ENCODE results near the gene COBLL1. TPM values are rescaled to one million over a fixed set of nuclear protein-coding genes. Genes with fewer than 3 reads are reported as not detected.

COBLL1 gene
- polyA plus RNA-seq, 3 donors = 7.0 to 28.2 (median 27.1) TPM

- WGBS, 3 donors = 77 to 82% (median 77%) methylated on average over 3 of the region's 3 CpGs
- no peak overlapping the region for H3K27ac ChIP-seq (ENCODE audit: low read depth, low read length)
These were observed 137.5 kb downstream of the COBLL1 start for GRCh38 chr2:164703915-164704706.

GRCh38 chr2:164701565-164701964, 140.1 kb downstream of the COBLL1 start:
- 94 to 100% (median 95%) methylated on average over 1 of the region's 1 CpG for WGBS, 3 donors
- no peak overlapping the region for H3K27ac ChIP-seq (ENCODE audit: low read depth, low read length)

DNA sequence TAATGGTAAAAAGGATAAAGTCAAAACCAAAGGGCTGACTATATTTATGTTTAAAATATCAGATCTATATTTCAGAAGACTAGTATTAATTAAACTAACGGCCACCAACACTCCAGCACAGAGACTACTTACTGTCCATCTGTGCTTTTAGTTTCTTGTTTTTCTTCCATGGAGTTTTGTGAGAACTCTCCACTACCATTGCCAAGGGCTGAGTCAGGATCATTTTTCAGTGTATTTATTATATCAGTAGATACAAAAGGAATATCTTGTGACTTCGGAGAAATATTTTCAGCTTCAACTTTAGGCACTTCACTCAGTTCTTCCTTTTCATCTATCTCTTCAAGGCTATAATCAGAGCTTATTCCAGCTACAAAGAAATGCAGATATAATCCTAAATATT, 141.2 kb downstream of the COBLL1 start:
- WGBS, 3 donors = 49 to 63% (median 52%) methylated on average over 2 of the region's 2 CpGs

DNA sequence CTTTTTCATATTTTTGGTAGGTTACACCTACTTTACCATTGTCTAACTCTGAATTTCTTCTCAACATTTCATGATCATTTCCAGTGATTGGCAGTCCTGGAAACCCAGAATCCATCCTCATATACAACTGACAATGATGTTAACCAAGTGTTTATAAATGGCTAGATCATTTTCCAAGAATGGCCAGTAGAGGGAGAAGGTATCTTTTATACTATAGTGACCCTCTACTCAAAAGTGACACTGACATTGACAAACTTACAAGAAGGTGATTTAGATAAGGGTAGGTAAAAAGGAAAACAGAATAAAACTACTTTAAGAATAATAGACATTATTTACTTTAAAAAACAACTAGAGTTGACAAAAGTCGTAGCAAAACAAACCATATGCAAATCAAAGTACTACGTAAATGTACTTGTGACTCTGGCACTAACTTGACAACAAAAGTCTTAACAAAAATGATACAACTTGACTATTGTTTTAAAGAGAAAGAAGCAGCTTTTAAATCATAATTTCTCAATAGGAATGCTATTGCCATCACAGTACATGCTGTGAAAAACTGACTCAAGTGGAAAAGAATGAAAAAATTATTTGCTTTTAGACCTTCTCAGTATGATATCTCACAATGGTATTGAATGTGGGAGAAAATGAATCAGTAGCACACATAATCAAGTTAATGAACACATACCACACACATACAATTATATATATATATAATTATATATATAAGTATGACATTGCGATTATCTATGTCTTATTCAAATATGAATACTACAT, 143.7 kb downstream of the COBLL1 start:
- no peak overlapping the region for H3K27ac ChIP-seq (ENCODE audit: low read depth, low read length)
- WGBS, 3 donors = 41 to 85% (median 81%) methylated on average over 3 of the region's 3 CpGs

More for the DNA sequence above, 141.2 kb downstream of the COBLL1 start:
- no peak overlapping the region for H3K27ac ChIP-seq (ENCODE audit: low read depth, low read length)

GRCh38 chr2:164696634-164697033, 145.0 kb downstream of the COBLL1 start:
- 78 to 98% (median 88%) methylated on average over 1 of the region's 1 CpG for WGBS, 3 donors
- no peak overlapping the region for H3K27ac ChIP-seq (ENCODE audit: low read depth, low read length)

GRCh38 chr2:164694275-164694695, 147.3 kb downstream of the COBLL1 start:
- no peak overlapping the region for H3K27ac ChIP-seq (ENCODE audit: low read depth, low read length)
- WGBS, 3 donors = 86 to 95% (median 92%) methylated on average over 6 of the region's 6 CpGs

- no peak overlapping the region for H3K27ac ChIP-seq (ENCODE audit: low read depth, low read length)
These were observed 147.8 kb downstream of the COBLL1 start for GRCh38 chr2:164693834-164694233.

- H3K27ac ChIP-seq (ENCODE audit: low read depth, low read length) = no peak overlapping the region
These were observed 148.2 kb downstream of the COBLL1 start for GRCh38 chr2:164693390-164693789.

GRCh38 chr2:164692958-164693357, 148.7 kb downstream of the COBLL1 start:
- 62 to 88% (median 84%) methylated on average over 2 of the region's 2 CpGs for WGBS, 3 donors
- no peak overlapping the region for H3K27ac ChIP-seq (ENCODE audit: low read depth, low read length)

- WGBS, 3 donors = 65 to 71% (median 68%) methylated on average over 3 of the region's 3 CpGs
- H3K27ac ChIP-seq (ENCODE audit: low read depth, low read length) = no peak overlapping the region
These were observed 149.5 kb downstream of the COBLL1 start for GRCh38 chr2:164692114-164692513.

DNA sequence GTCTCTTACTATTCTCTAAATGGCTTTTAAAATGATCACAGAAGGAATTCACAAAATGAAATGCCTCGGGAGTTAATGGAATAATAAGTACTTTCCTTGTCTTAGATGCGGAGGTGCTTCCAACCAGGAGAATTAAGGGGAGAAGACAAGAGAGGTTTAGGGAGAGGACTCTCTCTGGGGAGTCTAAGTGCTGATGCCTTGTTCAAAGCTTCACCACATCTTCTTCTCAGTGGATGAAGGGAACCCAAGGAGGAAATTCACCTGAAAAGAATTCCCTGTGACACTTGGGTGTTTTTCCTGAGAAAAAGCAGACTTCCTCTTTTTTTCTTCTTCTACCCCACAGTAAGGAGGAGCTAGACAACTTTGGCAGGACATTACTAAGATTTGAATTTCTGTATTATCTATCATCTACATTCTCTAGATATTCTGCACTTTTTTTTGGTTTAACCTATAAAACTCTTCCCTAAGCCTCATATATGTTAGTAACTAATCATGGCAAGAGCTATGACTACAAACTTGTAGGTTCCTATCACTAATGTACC, 150.2 kb downstream of the COBLL1 start:
- 87 to 99% (median 99%) methylated on average over 2 of the region's 2 CpGs for WGBS, 3 donors
- H3K27ac ChIP-seq (ENCODE audit: low read depth, low read length) = no peak overlapping the region

- no peak overlapping the region for H3K27ac ChIP-seq (ENCODE audit: low read depth, low read length)
- WGBS, 3 donors = 92 to 94% (median 93%) methylated on average over 2 of the region's 2 CpGs
These were observed 151.3 kb downstream of the COBLL1 start for GRCh38 chr2:164690361-164690760.

DNA sequence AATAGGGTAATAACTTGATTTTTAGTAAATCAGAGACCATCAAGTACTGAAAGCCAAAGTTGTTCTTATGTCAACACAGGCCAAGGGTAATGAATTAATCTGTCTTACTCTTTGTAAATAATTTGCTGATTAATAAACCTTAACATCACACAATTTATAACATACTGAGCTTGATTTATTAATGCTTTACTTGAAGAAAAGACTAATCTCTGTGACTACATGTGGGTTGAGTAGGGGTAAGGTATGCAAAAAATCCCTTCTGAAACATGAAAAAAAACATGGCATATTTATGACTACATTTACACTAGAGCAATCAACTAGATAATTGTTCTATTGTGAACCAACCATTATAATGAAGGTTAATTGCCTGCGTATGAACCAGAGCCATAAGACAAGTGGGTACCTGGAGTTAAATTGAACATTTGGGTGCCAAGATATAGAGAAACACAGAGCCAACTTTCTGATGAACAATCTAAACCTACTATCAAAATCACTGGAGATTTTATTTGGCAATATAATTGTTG, 152.7 kb downstream of the COBLL1 start:
- WGBS, 3 donors = 59 to 85% (median 79%) methylated on average over 1 of the region's 1 CpG
- H3K27ac ChIP-seq (ENCODE audit: low read depth, low read length) = no peak overlapping the region

GRCh38 chr2:164681009-164681408, 160.6 kb downstream of the COBLL1 start:
- WGBS, 3 donors = 92 to 95% (median 92%) methylated on average over 1 of the region's 1 CpG
- no peak overlapping the region for H3K27ac ChIP-seq (ENCODE audit: low read depth, low read length)

GRCh38 chr2:164678631-164679149, 162.9 kb downstream of the COBLL1 start:
- H3K27ac ChIP-seq (ENCODE audit: low read depth, low read length) = no peak overlapping the region
- 87 to 95% (median 93%) methylated on average over 4 of the region's 4 CpGs for WGBS, 3 donors

GRCh38 chr2:164677733-164678132, 163.9 kb downstream of the COBLL1 start:
- H3K27ac ChIP-seq (ENCODE audit: low read depth, low read length) = no peak overlapping the region
- WGBS, 3 donors = 82 to 87% (median 82%) methylated on average over 1 of the region's 1 CpG

DNA sequence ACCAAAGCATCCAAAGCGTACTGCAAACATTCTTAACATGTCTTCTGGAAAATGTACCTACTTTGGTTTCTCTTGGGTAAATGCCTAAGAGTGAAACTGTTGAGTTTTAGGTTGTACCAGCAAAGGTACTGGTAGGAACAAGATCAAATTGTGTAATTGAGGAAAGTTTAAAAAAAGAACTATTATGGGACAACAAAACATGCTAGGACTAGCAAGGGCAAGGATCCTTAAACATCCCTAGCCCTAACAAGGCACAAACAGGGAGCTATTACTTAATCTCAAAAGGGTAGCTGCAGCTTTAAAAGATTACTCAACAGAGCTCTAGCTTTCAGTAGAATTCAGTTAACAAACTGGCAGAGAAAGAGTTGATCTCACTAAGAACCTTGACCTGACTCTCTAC, 164.4 kb downstream of the COBLL1 start:
- H3K27ac ChIP-seq (ENCODE audit: low read depth, low read length) = no peak overlapping the region
- WGBS, 3 donors = 86 to 95% (median 92%) methylated on average over 1 of the region's 1 CpG

DNA sequence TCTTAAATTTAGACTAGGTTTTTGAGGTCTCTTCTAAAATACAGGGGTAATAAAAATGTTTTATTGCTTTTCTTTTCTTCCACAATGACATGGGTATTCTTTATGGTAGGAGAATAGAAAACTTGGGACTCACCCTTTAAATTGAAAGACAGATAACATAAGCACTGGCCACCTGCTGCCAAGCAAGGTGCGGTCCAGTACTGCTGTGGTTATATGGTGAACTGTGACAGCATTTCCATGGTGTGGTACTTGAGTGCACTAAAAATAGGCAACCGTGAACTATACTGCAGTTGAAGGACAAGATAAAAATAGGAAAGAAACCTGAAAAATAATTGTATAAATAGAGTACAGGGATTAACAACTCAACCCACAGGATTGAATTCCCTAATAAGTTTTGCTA, 165.9 kb downstream of the COBLL1 start:
- 80 to 91% (median 85%) methylated on average over 2 of the region's 2 CpGs for WGBS, 3 donors
- H3K27ac ChIP-seq (ENCODE audit: low read depth, low read length) = no peak overlapping the region

DNA sequence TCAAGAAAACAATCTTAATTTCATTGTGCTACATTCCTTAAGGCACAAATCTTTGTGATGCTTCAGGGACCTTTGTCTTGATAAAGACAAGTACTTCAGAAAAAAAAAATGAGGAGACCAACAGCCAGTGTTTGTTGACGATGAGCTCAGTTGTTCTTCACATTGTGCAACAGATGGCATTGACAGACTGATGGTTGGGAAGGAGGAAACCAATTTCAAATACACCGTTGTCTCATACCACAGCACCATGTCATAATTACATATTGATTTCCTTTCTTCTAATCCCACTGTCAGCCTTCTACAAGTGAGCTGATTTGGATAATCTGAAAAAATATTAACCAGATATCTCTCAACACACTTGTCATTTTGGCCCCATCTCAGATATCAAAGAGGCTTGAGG, 166.6 kb downstream of the COBLL1 start:
- WGBS, 3 donors = 54 to 69% (median 60%) methylated on average over 2 of the region's 2 CpGs
- H3K27ac ChIP-seq (ENCODE audit: low read depth, low read length) = no peak overlapping the region

Measured in adipose tissue (tissue), 3 donors.